HepG2 (cell line): Measurements from ENCODE around the gene CCDC83. TPM values are rescaled to one million over a fixed set of nuclear protein-coding genes. Genes with fewer than 3 reads are reported as not detected.
A peak's percentile ranks its signal among the peaks of the same experiment; 100 is the strongest.

Experiments used
- ARHGAP35 ChIP-seq: sonication (generic); formaldehyde crosslinking; IDR thresholded peaks from 2 replicates; pipeline ENCODE4 v1.9.0; 2022; ENCODE audit warnings: mild to moderate bottlenecking, inconsistent platforms, moderate library complexity, missing genetic modification reagents, borderline replicate concordance
- BCL3 ChIP-seq: sonication (generic); formaldehyde crosslinking; IDR thresholded peaks from 2 replicates; pipeline ENCODE4 v1.5.1; 2020; ENCODE audit warnings: mild to moderate bottlenecking, missing genetic modification reagents, moderate library complexity
- FOXP1 ChIP-seq, 2 experiments: fragments of 450-650 bp in 1 of 2; IDR thresholded peaks; 2 replicates each; pipeline ENCODE4 v1.6.1; 2017 to 2018; ENCODE audit warnings: antibody characterized with exemption in 1 of 2
- NFAT5 ChIP-seq: sonication (generic); formaldehyde crosslinking; IDR thresholded peaks from 2 replicates; pipeline ENCODE4 v1.4.0; 2020; ENCODE audit warnings: missing genetic modification reagents
- NONO ChIP-seq, 2 experiments: fragments of 450-650 bp in 1 of 2; sonication (generic) in 1 of 2; formaldehyde crosslinking in 1 of 2; IDR thresholded peaks in 1 of 2; conservative IDR thresholded peaks in 1 of 2; 2 replicates each; pipeline versions ENCODE4 v1.6.1 to v1.8.0; 2017 to 2022; ENCODE audit warnings: mild to moderate bottlenecking in 1 of 2, missing genetic modification reagents in 1 of 2, moderate library complexity in 1 of 2
- SNAPC2 ChIP-seq: sonication (generic); formaldehyde crosslinking; IDR thresholded peaks from 2 replicates; pipeline ENCODE4 v1.8.1; 2022; ENCODE audit warnings: mild to moderate bottlenecking, missing genetic modification reagents
- SOX13 ChIP-seq, 3 experiments: fragments of 450-650 bp in 1 of 3; sonication (generic) in 1 of 3; formaldehyde crosslinking in 1 of 3; IDR thresholded peaks in 2 of 3; conservative IDR thresholded peaks in 1 of 3; 2 replicates each; pipeline versions ENCODE4 v1.5.0 to v1.6.1; 2016 to 2020; ENCODE audit warnings: antibody characterized with exemption in 1 of 3, mild to moderate bottlenecking in 1 of 3, missing compliant biosample characterization in 1 of 3, missing genetic modification reagents in 1 of 3, moderate library complexity in 1 of 3
- TFDP2 ChIP-seq: sonication (generic); formaldehyde crosslinking; IDR thresholded peaks from 2 replicates; pipeline ENCODE4 v1.4.0; 2020; ENCODE audit warnings: missing genetic modification reagents
- ZBTB20 ChIP-seq: sonication (generic); formaldehyde crosslinking; IDR thresholded peaks from 2 replicates; pipeline ENCODE4 v1.8.1; 2023; ENCODE audit warnings: missing genetic modification reagents, low read depth, mild to moderate bottlenecking, borderline replicate concordance
- ZBTB3 ChIP-seq: sonication (generic); formaldehyde crosslinking; IDR thresholded peaks from 2 replicates; pipeline ENCODE4 v1.4.0; 2020; ENCODE audit warnings: low read depth, mild to moderate bottlenecking, moderate library complexity, missing genetic modification reagents, borderline replicate concordance
- ZMAT3 ChIP-seq: sonication (generic); formaldehyde crosslinking; conservative IDR thresholded peaks from 2 replicates; pipeline ENCODE4 v1.7.0; 2021; ENCODE audit warnings: missing genetic modification reagents
- ZNF230 ChIP-seq: sonication (generic); formaldehyde crosslinking; IDR thresholded peaks from 2 replicates; pipeline ENCODE4 v1.4.0; 2020; ENCODE audit warnings: mild to moderate bottlenecking, missing genetic modification reagents
- ZNF251 ChIP-seq: sonication (generic); formaldehyde crosslinking; IDR thresholded peaks from 2 replicates; pipeline ENCODE4 v1.9.0; 2021; ENCODE audit warnings: mild to moderate bottlenecking, missing genetic modification reagents
- ZNF256 ChIP-seq: sonication (generic); formaldehyde crosslinking; conservative IDR thresholded peaks from 2 replicates; pipeline ENCODE4 v1.4.0; 2020; ENCODE audit warnings: missing genetic modification reagents
- ZNF281 ChIP-seq: sonication (generic); formaldehyde crosslinking; IDR thresholded peaks from 2 replicates; pipeline ENCODE4 v1.4.0; 2020; ENCODE audit warnings: missing genetic modification reagents, borderline replicate concordance
- ZNF605 ChIP-seq: sonication (generic); formaldehyde crosslinking; IDR thresholded peaks from 2 replicates; pipeline ENCODE4 v1.8.0; 2022; ENCODE audit warnings: mild to moderate bottlenecking, missing genetic modification reagents
- ZNF615 ChIP-seq: sonication (generic); formaldehyde crosslinking; IDR thresholded peaks from 2 replicates; pipeline ENCODE4 v1.5.0; 2020; ENCODE audit warnings: mild to moderate bottlenecking, missing genetic modification reagents, borderline replicate concordance
- ZNF772 ChIP-seq: sonication (generic); formaldehyde crosslinking; IDR thresholded peaks from 2 replicates; pipeline ENCODE4 v1.5.0; 2020; ENCODE audit warnings: mild to moderate bottlenecking, missing genetic modification reagents
- ZNF879 ChIP-seq: sonication (generic); formaldehyde crosslinking; IDR thresholded peaks from 2 replicates; pipeline ENCODE4 v1.8.1; 2023; ENCODE audit warnings: missing genetic modification reagents
- polyA plus RNA-seq, 8 experiments: library from polyadenylated mRNA; depleted of rRNA in 3 of 8; stranded (reverse) in 7 of 8; unstranded in 1 of 8; fragments of >200 nt; fragmentation: Illumina TruSeq in 4 of 8; extraction: Trizol in 4 of 8; gene quantifications; 2 replicates each; pipeline versions ENCODE4 v1.2.1 to v1.2.3, GENCODE V29; 2011 to 2016; ENCODE audit warnings: low read depth in 4 of 8, missing spikeins in 1 of 8, mixed read lengths in 1 of 8; ENCODE audit not compliant: insufficient read depth in 1 of 8
- total RNA-seq, 5 experiments: library from RNA; depleted of rRNA; stranded (reverse); fragments of >200 nt; fragmentation: Illumina TruSeq; extraction: Trizol; gene quantifications; 2 replicates each; pipeline ENCODE4 v1.2.3, GENCODE V29; 2016; ENCODE audit warnings: low read depth in 1 of 5

CCDC83 gene
- total and polyA plus RNA-seq, 2 of the 13 experiments (the other 11 are each of a cell fraction or from before 2014, with no cell fraction given), result not detected

GRCh38 chr11:85923455-85923854 is 68.3 kb downstream of the CCDC83 start (continued):
- no peak for TF ChIP-seq ZNF251 (CRISPR knock-in tag)
- TF ChIP-seq FOXP1 (IDR thresholded peaks at IDR 0.05), result no peak
- peak; percentile 78 for TF ChIP-seq FOXP1 (CRISPR knock-in tag; IDR thresholded peaks at IDR 0.05)
- TF ChIP-seq ZBTB20 (CRISPR knock-in tag), result peak; percentile 80; the same call in 1 of the 2 replicates
- no peak for TF ChIP-seq ZBTB3 (CRISPR knock-in tag)
- TF ChIP-seq NFAT5, result no peak
- no peak for TF ChIP-seq ZNF615 (CRISPR knock-in tag)
- no peak for TF ChIP-seq NONO (IDR thresholded peaks at IDR 0.05)
- no peak for TF ChIP-seq NONO (CRISPR knock-in tag; conservative IDR thresholded peaks at IDR 0.05)
- TF ChIP-seq SNAPC2 (CRISPR knock-in tag), result no peak
- no peak for TF ChIP-seq ZNF879 (CRISPR knock-in tag)
- TF ChIP-seq ZNF230, result no peak
- no peak for TF ChIP-seq ZNF772 (CRISPR knock-in tag)
- no peak for TF ChIP-seq ZNF256 (CRISPR knock-in tag)
- TF ChIP-seq ZNF281 (CRISPR knock-in tag), result no peak
- no peak for TF ChIP-seq ZNF605 (CRISPR knock-in tag)
- TF ChIP-seq ARHGAP35 (CRISPR knock-in tag), result no peak
- no peak for TF ChIP-seq TFDP2 (CRISPR knock-in tag)
- no peak for TF ChIP-seq BCL3 (CRISPR knock-in tag)
- TF ChIP-seq ZMAT3 (CRISPR knock-in tag), result no peak
- TF ChIP-seq SOX13 (IDR thresholded peaks at IDR 0.05), result peak; percentile 88
- peak in 1 of 2 experiments; percentile 98; a peak in 2 of 4 replicates for TF ChIP-seq SOX13 (CRISPR knock-in tag; conservative IDR thresholded peaks at IDR 0.05 in 1 of 2, IDR thresholded peaks at IDR 0.05 in 1 of 2)
